Suprapubic skin (tissue), 3 donors: ENCODE results near the gene AP1S3.

Experiments used
- EP300 ChIP-seq: sonication (generic); formaldehyde crosslinking; IDR thresholded peaks from one replicate; pipeline ENCODE4 v1.6.1; 2017; ENCODE audit warnings: antibody characterized with exemption
- TF ChIP-seq, protein P1 (sequence below), 2 donors: fragments of 200-600 bp in 1 of 2; fragments of 450-650 bp in 1 of 2; sonication (generic) in 1 of 2; IDR thresholded peaks; one replicate each; pipeline ENCODE4 v1.5.1; 2016 to 2019; ENCODE audit warnings: antibody characterized with exemption in 2 of 2, mild to moderate bottlenecking in 1 of 2, moderate library complexity in 1 of 2

- TF ChIP-seq, protein P1, sequence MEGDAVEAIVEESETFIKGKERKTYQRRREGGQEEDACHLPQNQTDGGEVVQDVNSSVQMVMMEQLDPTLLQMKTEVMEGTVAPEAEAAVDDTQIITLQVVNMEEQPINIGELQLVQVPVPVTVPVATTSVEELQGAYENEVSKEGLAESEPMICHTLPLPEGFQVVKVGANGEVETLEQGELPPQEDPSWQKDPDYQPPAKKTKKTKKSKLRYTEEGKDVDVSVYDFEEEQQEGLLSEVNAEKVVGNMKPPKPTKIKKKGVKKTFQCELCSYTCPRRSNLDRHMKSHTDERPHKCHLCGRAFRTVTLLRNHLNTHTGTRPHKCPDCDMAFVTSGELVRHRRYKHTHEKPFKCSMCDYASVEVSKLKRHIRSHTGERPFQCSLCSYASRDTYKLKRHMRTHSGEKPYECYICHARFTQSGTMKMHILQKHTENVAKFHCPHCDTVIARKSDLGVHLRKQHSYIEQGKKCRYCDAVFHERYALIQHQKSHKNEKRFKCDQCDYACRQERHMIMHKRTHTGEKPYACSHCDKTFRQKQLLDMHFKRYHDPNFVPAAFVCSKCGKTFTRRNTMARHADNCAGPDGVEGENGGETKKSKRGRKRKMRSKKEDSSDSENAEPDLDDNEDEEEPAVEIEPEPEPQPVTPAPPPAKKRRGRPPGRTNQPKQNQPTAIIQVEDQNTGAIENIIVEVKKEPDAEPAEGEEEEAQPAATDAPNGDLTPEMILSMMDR (IDR thresholded peaks at IDR 0.05), result no peak
- TF ChIP-seq EP300, result no peak
Observed at GRCh38 chr2:223764796-223765195, 72.6 kb downstream of the AP1S3 start.
